T-helper 1 cell treated with Interleukin-12 subunit alpha and Interleukin-12 subunit beta and Interleukin-4 antibody, amounts not matched to agents 30 ng/mL and 1 ng/mL, for 36 hours (primary cell): Measurements from ENCODE around the gene ZNF280A. TPM values are rescaled to one million over a fixed set of nuclear protein-coding genes. Genes with fewer than 3 reads are reported as not detected.

Experiments used
- intact Hi-C: fragments of 100-400 bp; cut with micrococcal nuclease; formaldehyde crosslinking; loops from one replicate; pipeline ENCODE4 v1.15.1; 2024
- total RNA-seq: library from RNA; stranded (reverse); gene quantifications from 2 replicates; pipeline ENCODE4 v1.2.3, GENCODE V29; 2022

Gene ZNF280A, protein sequence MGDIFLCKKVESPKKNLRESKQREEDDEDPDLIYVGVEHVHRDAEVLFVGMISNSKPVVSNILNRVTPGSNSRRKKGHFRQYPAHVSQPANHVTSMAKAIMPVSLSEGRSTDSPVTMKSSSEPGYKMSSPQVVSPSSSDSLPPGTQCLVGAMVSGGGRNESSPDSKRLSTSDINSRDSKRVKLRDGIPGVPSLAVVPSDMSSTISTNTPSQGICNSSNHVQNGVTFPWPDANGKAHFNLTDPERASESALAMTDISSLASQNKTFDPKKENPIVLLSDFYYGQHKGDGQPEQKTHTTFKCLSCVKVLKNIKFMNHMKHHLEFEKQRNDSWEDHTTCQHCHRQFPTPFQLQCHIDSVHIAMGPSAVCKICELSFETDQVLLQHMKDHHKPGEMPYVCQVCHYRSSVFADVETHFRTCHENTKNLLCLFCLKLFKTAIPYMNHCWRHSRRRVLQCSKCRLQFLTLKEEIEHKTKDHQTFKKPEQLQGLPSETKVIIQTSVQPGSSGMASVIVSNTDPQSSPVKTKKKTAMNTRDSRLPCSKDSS
- not detected in 2 replicates for total RNA-seq

DNA sequence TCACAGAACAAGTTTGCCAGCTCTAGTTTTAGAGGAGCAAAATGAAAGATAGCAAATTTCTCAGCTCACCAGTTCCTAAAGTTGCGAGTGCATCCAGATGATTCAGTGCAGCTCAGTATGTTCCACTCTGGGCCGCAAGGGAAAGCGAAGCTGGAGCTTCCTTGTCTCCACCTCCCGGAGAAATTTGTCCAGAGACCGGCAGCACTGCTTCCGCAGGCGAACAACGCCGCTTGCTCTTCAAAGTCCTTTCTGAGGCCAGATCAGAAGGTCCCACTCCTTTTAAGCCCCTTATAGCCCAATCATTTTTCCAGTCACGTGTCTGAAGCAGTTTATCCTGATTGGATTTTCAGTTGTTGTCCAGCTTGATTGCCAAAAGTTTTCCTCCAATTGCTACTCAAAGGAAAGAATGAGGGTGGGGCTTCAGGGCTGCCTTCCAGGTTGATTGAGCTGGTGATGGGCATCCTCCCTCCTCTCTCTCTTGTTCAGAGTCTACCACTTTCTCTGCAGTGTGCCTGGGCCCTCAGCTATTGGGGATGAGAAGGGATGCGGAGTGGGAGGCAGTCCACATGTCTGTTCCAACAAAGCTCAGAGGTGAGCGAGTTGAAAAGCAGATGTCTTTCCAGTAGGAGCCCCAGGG, at the start of gene ZNF280A:
Gene ZNF280A, minus strand, starts transcription at position 251 of the 637 bp plus-strand sequence. CDS start 4,640 bp downstream, outside the sequence.
- intact Hi-C loops = no loop called here

DNA sequence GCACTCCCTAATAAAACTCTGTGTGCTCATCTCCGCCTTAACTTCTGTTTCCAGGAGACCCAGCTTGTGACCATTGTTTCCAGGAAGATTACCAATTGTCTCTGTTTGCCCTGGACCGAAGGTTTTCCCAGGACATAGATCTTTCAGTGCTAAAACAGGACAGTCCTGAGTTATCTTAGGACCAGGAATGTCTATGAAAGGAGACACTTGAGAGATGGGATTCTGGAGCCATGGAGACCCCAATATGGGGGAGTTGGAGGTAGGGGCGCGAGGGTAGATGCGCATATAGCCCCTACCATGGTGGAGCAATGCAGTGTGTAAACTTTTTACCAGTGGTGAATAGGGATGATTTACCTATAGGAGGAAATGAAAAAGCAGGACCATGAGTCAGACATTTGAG, 49.1 kb upstream of the ZNF280A start:
- intact Hi-C loops = no loop called here

DNA sequence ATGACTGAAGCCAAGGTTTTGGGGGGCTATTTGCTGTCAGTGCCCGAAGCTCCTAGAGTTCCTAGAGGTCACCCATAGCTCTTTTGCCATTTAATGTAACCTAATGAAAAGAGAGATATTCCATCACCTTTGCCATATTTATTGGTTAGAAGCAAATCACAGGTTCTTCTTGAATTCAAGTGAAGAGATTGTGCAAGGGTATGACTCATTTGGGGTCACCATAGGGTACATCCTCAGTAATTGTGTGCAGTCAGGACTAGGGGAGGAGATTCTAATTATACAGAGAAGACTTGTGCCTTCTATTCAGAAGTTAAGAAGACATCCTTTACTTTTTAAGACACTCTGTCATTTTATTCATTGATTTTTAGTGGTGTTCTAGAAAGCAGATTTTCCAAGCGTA, 45.9 kb upstream of the ZNF280A start:
- intact Hi-C loops = no loop called here

DNA sequence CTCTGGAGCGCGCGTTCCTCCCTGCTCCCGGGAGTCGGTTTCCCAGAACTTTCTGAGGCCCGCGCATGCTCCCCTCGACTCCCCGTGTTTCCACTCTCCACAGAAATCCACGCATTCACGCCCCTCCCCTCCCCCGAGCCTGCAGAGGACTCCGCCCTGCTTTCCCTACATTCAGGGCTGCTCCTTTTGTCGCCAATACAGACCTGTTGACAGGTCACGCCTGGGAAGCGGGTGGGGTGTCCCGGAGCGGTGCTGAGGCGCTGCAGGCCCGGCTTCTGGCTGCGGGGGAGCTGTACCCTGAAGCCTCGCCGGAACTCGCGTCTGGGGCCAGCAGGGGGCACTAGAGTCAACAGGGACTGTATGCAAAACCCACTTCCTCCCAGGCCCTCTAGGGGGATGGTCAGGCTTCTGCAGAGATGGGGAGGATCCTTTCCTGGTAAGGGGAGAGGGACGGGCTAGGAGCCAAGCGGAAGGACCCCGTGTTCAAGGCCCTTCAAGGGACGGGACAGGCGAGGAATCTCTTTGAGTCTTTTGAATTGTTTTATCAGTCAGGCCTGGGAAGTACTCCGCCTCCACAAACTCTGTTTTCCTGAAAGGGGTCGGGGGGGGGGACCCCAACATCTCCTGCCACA, 39.0 kb upstream of the ZNF280A start, which contains the start of gene PRAME:
Gene PRAME, minus strand, starts transcription at position 294 of the 632 bp plus-strand sequence. CDS start 2,433 bp downstream, outside the sequence.
- intact Hi-C loops = loop anchor here (2.0 kb wide), 1 partner anchor 28 kb away; no protein-coding TSS in a partner anchor

DNA sequence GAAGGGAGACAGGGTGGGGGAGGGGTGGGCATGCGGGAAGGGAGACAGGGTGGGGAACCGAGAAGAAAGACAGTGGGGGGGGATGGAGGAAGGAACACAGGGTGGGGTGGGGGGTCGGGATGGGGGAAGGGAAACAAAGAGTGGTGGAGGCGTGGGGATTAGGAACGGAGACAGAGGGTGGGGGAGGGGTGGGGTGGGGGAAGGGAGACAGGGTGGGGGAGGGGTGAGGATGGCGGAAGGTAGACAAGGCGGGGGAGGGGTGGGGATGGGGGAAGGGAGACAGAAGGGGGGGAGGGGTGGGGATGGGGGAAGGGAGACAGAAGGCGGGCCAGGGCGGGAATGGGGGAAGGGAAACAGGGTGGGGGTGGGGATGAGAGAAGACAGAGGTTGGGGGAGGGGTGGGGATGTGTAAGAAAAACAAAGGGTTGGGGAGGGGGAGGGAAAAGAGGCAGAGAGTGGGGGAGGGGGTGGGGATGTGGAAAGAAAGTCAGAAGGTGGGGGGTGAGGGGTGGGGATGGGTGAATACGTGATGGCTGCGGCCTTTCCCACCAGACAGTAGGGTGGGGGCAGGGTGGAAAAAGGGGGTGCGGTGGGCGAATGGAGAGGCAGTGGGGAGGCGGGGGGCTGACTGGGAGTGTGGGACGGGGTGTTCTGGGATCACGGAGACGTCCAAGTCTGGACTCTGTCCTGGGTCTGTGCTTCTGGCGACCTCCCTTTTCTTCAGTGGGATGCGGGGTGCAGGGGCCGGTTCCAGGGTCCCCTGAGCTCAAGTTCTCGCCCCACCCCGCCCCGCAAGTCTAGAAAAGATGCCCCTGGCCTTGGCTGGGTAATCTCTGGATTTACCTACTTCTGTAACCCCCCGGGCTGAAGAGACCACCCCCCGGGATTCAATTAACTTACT, 38.3 kb upstream of the ZNF280A start:
- intact Hi-C loops = loop anchor here (2.0 kb wide), 1 partner anchor 28 kb away; no protein-coding TSS in a partner anchor

DNA sequence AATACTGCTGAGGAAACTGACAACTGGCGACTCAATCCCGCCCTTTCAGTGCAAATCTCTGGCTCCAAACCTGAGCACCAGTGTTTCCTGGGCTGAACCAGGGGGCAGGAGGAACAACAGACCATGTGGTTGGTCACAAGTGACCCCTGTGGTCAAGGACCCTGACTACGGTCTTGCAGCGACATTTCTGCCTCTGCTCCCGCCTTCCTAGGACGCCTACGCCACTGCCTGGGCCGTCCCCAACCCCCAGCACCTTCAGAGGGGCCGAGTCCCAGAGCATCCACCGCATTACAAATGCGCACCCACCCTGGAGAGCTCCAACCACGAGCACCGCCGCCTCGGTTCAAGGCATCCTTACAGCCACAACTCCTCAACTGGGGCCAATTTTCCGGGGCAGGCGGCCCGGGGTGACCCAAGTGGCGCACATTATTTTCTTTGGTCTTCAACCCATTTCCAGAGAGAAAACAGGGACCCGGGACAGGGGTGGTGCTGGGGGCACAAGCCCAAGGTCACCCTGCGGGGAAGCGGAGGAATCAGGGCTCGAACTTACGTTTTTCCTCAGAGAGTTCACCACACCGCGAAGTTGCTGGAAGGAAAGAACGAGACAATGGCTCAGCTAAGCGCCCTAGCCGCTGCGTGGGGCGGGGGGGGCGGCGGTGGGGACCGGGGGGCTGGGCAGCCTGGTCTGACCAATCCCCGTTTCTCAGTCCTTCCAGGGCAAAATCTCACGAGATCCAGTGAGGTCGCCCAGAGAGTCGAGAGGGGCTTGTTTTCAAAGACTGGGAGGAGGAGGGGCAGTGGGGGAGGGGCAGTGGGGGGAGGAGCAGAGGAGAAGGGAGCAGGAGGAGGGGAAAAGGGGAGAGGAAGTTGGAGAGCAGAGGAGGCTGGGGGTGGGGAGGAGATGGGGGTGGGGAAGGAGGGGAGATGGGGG, 37.2 kb upstream of the ZNF280A start:
- intact Hi-C loops = no loop called here

DNA sequence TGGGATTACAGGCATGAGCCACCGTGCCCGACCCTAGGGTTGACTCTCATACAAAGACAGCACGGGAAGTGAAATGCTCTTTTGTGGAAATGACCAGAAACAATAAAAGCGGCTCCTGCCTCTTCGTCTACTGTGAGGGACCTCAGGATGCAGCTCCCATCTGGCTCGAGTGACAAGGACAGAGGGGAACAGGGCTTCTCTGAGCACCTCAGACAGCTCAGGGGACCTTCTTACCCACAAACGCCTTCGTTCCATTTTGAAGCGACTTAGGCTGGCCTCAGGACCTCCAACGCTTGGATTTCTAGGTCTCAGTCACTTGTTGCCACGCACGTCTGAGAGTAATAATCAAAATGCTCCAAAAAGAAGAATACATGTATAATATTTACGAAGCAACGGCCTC, 36.5 kb upstream of the ZNF280A start:
- intact Hi-C loops = no loop called here

DNA sequence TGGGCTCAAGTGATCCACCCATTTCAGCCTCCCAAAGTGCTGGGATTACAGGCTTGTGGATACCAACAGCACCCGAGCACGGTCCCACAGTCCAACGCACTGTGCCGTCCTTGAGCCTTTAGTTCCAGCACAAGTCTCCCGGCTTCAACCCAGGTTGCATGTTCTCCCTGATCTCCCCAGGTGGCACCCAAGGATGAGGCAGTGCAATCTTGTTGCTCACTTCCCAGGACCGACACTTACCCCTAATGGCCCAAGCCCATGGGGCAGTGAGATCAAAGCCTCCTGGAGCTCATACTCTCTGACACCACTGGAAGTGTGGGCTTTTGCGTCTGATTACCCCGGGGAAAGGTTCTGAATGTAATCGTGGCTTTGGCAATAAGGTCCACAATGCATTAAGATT, 35.5 kb upstream of the ZNF280A start:
- intact Hi-C loops = no loop called here

DNA sequence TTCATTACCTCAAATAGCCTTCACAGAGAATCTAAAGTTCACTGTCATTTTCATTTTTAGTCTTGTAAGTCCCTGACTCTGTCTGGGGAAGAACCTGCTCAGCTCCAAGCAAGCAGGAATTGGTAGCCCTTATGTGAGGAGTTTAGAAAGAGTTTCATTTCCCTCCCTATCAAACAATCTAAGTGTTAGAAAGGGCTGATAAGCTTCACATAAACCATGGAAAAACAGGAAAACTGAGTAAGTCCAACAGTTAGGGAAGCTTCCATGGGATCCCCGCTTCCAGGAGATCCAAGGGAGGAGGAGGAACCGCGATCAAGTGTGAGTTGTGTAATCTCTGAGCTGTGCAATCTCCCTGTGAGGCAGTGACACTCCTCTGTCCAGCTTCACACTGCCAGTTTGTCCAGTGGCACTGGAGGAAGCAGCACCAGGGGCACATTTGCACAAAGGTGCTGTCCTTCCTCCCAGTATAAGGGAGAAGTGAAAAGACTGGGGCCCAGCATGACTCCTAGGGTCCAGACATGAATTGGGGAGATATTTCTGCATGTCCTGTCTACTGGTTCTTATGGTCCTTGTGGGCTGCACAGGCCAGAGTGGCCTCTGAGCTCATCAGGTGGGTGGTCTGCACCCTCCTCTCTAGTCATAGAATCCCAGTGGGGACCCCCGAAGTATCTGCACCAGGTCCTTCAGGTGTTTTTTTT, 34.7 kb upstream of the ZNF280A start:
- intact Hi-C loops = no loop called here

DNA sequence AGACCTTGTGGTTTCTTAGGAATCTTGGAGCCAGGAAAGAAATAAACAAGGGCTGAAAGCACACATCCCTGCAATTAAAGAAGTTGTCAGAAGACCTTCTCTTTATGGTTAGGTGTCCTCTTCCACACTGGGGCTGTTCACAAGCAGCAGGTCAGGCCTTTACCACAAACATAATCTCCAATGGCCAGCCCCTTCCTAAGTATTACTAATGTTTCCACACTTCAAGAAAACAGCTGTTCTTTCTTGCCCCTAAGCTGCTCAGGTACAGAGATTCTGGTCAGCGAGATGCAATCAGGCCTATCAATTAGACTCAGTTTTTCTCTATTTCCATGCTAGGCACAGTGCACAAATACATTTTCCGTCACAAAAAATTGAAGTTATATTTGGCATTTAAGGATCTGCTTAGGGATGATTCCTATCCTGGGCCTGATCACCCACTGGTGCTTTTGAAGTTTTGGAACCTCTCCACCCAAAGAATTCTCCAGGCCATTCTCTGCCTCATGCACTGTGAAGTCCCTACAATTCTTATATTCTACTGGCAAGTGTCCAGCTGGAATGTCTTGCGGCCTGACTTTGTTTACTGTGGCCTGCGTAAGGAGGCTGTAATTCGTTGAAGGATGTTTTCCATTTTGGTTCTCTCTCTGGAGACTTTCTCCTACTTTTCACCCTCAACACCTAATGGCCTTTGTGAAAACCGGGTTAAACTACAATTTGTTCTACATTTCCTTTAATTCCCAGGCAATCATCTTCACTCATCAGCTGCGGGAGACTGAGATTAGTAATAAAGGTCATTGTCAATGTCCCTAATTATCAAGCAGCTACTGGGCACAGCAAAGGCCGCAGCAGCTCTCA, 33.9 kb upstream of the ZNF280A start:
- intact Hi-C loops = no loop called here

DNA sequence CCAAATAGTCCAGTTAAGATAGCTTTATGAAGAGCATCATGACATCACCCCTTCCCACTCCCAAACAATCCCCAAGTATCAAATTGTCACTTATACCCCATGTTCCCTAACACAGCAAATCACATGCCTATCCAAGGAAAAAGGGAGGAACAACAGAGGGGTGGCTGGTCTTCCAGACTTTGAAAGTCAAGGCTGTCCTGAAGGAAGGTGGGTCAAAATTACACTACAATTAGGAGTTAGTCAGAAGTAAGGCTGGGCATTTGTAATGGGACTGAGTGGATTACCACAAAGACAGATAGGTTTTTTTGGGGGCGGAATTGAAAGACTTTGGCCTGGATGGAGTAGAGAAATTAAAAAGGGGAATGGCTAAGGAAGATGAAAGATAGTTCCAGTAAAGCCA, 33.1 kb upstream of the ZNF280A start:
- intact Hi-C loops = no loop called here

DNA sequence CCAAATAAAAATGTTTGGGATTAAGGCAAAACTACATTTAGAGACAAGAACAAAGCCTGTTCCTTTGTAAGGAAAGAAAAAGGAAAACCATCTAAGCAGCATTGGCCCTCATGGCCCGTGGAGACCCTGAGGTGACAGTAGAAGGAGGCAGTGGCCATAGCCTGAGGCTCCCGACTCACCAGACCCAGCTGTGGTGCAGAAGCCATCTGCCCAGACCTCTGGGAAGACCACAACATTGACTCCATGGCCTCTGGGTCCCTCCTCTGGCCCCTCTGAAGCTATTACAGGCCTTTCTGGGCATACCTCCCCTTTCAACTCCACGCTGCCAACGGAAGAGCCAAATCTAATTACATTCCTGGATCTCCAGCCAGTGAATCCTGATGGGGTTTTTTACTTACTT, 32.6 kb upstream of the ZNF280A start:
- intact Hi-C loops = no loop called here

DNA sequence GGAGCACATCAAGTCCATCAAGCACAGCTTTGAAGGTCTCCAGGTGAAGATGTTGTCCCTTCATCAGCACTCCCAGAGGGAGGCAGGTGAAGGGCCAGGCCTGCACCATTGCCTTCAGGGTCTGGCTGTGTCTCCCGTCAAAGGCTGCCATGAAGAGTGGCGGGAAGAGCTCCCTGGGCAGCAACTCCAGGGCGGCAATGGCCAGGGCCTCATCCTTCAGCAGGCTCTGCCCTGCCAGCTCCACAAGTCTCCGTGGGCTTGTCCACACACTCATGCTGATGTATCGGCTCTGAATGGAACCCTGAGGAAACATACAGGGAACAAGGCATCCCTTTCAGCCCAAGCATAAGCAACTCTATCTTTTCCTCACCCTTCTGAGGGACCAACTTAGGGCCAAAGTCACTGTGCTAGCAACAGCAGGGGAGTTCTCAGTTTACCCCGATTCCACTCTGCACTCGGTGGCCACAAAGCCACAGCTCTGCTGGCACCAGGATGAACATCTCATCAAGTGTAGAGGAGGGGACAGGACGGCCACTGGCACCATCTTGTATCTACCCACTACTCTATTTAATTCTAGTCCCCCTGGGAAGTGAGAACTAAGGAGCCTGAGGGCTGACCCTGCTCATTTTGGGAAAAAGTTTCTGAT, 30.8 kb upstream of the ZNF280A start:
- intact Hi-C loops = no loop called here

DNA sequence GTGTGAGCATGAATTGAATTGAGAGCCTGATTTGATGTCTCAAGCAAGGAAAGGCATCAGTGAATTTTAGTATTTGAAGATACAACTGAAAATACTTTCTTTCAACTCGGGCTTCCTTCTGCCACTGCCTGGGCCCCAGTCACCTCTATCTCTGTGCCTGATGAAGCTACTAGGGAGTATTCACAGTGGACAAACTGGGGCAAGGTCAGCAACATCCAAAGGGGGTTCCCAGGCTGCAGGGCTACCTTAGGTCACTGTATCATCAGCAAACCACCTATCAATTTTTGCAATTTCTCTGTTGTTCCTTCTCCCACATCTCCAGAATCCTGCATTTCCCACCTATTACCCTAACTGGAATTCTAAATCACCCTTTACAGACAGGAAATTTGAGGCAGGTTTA, 28.8 kb upstream of the ZNF280A start:
- intact Hi-C loops = no loop called here

DNA sequence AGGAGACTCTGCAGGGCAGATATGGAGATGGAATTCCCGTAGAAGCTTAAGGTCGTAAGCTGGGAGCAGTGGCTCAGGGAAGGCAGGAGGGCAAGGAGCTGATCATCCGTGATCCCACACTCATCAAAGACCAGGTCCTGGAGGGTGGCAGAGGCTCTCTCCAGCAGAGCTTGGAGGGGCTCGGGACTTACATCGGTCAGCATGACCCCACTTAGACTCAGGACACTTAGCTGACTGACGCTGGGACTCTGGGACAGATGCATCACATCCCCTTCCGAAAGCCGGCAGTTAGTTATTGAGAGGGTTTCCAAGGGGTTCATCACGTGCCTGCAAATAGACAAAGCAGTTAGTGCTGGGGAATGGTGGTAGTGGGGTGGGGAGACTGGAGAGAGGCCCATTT, 28.2 kb upstream of the ZNF280A start:
- intact Hi-C loops = no loop called here

DNA sequence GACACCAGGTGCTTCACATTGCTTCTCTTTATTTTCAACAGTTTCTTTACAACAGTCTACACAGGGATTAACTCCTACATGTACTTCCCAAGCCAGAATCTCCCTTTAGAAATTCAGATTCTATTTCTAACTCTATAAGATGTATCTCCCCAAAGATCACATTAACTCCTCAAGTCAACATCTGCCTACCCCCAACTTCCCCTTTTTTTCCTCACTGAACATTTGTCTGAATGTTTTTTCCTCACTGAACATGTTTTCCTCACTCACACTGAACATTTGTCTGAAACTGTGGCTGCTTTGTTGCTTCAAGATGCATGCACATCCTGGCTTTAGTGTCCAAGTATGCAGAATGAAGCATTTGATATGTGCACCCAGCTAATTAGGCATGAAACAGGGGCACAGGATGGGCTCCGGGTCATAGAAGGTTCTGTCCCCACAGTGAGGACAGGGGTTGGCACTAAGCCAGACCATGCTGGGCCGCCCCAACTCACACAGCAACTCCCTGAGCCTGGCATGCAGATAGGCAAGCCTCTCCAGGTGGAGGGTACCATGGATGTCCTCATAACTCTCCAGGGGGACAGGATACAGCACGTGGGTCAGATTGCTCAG, 27.7 kb upstream of the ZNF280A start:
- intact Hi-C loops = no loop called here

DNA sequence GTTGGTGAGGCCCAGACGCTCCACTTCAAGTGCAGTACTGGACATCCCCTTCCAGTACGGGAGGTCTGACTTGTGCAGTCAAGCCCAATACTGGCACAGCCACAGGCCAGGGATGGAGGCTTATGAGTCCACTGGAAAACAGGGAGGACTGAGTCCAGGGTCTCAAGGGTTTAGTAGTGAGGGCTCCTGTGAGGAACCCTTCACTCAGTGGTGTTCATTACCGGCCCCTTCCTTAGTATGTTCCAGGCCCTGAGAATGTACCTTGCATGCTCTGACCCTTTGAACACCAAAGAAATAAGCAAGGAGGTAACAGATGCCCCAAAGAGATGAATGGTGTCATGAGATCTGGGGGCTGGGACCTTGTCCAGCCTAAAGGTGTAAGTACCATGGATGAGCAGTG, 27.2 kb upstream of the ZNF280A start:
- intact Hi-C loops = no loop called here
